Measurements from ENCODE around the gene ENDOU. TPM values are rescaled to one million over a fixed set of nuclear protein-coding genes. Genes with fewer than 3 reads are reported as not detected.

ENDOU gene
- polyA plus RNA-seq, 2 of the 4 experiments (the other 2 are of a cell fraction): not detected

DNA sequence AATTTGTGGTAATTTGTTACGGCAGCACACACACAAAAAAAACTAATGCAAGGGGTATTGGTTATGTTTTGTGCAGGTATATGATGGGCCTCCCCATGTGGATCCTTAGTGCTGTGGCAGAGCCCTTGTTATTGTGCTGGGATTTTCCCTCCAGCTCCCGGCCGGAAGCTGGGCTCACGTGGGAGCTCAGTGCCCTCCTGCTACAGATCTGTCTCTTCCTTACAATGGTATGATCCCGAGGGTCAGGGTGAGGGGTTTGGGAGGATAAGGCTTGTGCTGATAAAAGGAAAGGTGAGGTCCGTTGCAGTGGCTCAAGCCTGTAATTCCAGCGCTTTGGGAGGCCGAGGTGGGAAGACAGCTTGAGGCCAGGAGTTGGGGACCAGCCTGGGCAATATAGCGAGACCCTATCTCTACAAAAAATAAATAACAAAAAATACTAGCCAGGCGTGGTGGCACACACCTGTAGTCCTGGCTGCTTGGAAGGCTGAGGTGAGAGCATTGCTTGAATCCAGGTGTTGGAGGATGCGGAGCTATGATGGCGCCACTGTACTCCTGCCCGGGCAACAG lies 46.9 kb upstream of the ENDOU start:
- Histone ChIP-seq H3K4me2 (peak overlapping the region; percentile 74), H3K27ac (peak overlapping the region; percentile 84 to 96), H3K4me1 (peaks cover 71% of the 10 kb centered on the region), H3K9me3 (no peaks in the 10 kb centered on the region), H3K4me3 (peak overlapping the region; percentile 79; the same call in 2 of the 3 replicates)
- no peak for ATAC-seq
- POLR2A ChIA-PET: interaction anchor here (1.8 kb wide), 1 partner anchor 10 kb away, joined by 9 read pairs; no protein-coding TSS in a partner anchor
- FAIRE-seq: no peak
- WGBS (ENCODE audit: missing lambda C conversion rate): 92% methylated on average over 13 of the region's 13 CpGs
- no peak for DNase-seq (ENCODE audit: low read depth in 1 of 2, low spot score in 1 of 2)
- TF ChIP-seq FOSB (CRISPR knock-in tag; IDR thresholded peaks at IDR 0.05) (no peak), ZSCAN20 (CRISPR knock-in tag; IDR thresholded peaks at IDR 0.05) (no peak), JUNB (IDR thresholded peaks at IDR 0.05) (no peak), EHMT2 (IDR thresholded peaks at IDR 0.05; ENCODE audit: low read depth) (no peak), ZFP36 (IDR thresholded peaks at IDR 0.05; ENCODE audit: borderline replicate concordance, partially characterized antibody) (no peak), HEYL (CRISPR knock-in tag; IDR thresholded peaks at IDR 0.05) (no peak), HOXA7 (CRISPR knock-in tag; IDR thresholded peaks at IDR 0.05) (no peak), HOXB13 (CRISPR knock-in tag; IDR thresholded peaks at IDR 0.05; ENCODE audit: low read depth) (no peak), NR3C1 (IDR thresholded peaks at IDR 0.05) (no peak), E2F6 (IDR thresholded peaks at IDR 0.05; ENCODE audit: borderline replicate concordance, low read depth) (no peak), KDM5A (IDR thresholded peaks at IDR 0.05) (no peak)
- TF ChIP-seq, protein P1, sequence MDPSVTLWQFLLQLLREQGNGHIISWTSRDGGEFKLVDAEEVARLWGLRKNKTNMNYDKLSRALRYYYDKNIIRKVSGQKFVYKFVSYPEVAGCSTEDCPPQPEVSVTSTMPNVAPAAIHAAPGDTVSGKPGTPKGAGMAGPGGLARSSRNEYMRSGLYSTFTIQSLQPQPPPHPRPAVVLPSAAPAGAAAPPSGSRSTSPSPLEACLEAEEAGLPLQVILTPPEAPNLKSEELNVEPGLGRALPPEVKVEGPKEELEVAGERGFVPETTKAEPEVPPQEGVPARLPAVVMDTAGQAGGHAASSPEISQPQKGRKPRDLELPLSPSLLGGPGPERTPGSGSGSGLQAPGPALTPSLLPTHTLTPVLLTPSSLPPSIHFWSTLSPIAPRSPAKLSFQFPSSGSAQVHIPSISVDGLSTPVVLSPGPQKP (IDR thresholded peaks at IDR 0.05; ENCODE audit: low read depth, low read length): no peak
- TF ChIP-seq, protein P2, sequence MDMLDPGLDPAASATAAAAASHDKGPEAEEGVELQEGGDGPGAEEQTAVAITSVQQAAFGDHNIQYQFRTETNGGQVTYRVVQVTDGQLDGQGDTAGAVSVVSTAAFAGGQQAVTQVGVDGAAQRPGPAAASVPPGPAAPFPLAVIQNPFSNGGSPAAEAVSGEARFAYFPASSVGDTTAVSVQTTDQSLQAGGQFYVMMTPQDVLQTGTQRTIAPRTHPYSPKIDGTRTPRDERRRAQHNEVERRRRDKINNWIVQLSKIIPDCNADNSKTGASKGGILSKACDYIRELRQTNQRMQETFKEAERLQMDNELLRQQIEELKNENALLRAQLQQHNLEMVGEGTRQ (IDR thresholded peaks at IDR 0.05): no peak
- TF ChIP-seq, protein P3, sequence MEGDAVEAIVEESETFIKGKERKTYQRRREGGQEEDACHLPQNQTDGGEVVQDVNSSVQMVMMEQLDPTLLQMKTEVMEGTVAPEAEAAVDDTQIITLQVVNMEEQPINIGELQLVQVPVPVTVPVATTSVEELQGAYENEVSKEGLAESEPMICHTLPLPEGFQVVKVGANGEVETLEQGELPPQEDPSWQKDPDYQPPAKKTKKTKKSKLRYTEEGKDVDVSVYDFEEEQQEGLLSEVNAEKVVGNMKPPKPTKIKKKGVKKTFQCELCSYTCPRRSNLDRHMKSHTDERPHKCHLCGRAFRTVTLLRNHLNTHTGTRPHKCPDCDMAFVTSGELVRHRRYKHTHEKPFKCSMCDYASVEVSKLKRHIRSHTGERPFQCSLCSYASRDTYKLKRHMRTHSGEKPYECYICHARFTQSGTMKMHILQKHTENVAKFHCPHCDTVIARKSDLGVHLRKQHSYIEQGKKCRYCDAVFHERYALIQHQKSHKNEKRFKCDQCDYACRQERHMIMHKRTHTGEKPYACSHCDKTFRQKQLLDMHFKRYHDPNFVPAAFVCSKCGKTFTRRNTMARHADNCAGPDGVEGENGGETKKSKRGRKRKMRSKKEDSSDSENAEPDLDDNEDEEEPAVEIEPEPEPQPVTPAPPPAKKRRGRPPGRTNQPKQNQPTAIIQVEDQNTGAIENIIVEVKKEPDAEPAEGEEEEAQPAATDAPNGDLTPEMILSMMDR (IDR thresholded peaks at IDR 0.05): no peak
- TF ChIP-seq, protein P4, sequence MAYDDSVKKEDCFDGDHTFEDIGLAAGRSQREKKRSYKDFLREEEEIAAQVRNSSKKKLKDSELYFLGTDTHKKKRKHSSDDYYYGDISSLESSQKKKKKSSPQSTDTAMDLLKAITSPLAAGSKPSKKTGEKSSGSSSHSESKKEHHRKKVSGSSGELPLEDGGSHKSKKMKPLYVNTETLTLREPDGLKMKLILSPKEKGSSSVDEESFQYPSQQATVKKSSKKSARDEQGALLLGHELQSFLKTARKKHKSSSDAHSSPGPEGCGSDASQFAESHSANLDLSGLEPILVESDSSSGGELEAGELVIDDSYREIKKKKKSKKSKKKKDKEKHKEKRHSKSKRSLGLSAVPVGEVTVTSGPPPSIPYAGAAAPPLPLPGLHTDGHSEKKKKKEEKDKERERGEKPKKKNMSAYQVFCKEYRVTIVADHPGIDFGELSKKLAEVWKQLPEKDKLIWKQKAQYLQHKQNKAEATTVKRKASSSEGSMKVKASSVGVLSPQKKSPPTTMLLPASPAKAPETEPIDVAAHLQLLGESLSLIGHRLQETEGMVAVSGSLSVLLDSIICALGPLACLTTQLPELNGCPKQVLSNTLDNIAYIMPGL (CRISPR knock-in tag; IDR thresholded peaks at IDR 0.05; ENCODE audit: borderline replicate concordance): no peak
- TF ChIP-seq, protein P5, sequence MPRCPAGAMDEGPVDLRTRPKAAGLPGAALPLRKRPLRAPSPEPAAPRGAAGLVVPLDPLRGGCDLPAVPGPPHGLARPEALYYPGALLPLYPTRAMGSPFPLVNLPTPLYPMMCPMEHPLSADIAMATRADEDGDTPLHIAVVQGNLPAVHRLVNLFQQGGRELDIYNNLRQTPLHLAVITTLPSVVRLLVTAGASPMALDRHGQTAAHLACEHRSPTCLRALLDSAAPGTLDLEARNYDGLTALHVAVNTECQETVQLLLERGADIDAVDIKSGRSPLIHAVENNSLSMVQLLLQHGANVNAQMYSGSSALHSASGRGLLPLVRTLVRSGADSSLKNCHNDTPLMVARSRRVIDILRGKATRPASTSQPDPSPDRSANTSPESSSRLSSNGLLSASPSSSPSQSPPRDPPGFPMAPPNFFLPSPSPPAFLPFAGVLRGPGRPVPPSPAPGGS (IDR thresholded peaks at IDR 0.05): no peak
- CTCF ChIA-PET: interaction anchor here (0.9 to 59.0 kb wide), 14 partner anchors 7 to 90 kb away, joined by 3 to 1532 read pairs (median 5); partner anchors contain the start of genes ENDOU, HDAC7, RAPGEF3 and RPAP3

GRCh38 chr12:47771304-47771703 lies 46.0 kb upstream of the ENDOU start:
- Histone ChIP-seq H3K4me3 (no peak overlapping the region), H3K27ac (no peak overlapping the region), H3K4me2 (no peak overlapping the region), H3K9me3 (no peaks in the 10 kb centered on the region), H3K4me1 (peaks cover 63% of the 10 kb centered on the region)
- ChIA-PET CTCF (interaction anchor here (1.2 to 59.0 kb wide), 10 partner anchors 8 to 119 kb away, joined by 3 to 1532 read pairs (median 4); partner anchors contain the start of genes ENDOU, HDAC7, RAPGEF3 and RPAP3), POLR2A (no interaction called here)
- 93% methylated on average over 6 of the region's 6 CpGs for WGBS (ENCODE audit: missing lambda C conversion rate)
- no peak for DNase-seq (ENCODE audit: low read depth in 1 of 2, low spot score in 1 of 2)
- no peak for TF ChIP-seq ZNF302 (CRISPR knock-in tag; IDR thresholded peaks at IDR 0.05)
- TF ChIP-seq MAFK (IDR thresholded peaks at IDR 0.05; ENCODE audit: partially characterized antibody): peak; percentile 72
- TF ChIP-seq TP53 (CRISPR knock-in tag; IDR thresholded peaks at IDR 0.05): no peak
- no peak for FAIRE-seq
- no peak for ATAC-seq

Data from A549 (cell line).